Type B pancreatic cell (in vitro differentiated cells): Measurements from ENCODE around the gene SLC6A19. TPM values are rescaled to one million over a fixed set of nuclear protein-coding genes. Genes with fewer than 3 reads are reported as not detected.
"Not testable (repeated sequence)": the region's sequence is repeated elsewhere in the genome, so short reads cannot be mapped to it uniquely, and the experiment has no call there.

Experiments
- DNase-seq: peaks from one replicate; pipeline ENCODE4 v3.0.0; 2021; ENCODE audit warnings: mixed read lengths; ENCODE audit not compliant: unreplicated experiment; ENCODE audit errors: extremely low spot score
- H3K27ac Mint-ChIP-seq: 2 replicates; pipeline ENCODE4 v1.8.0; 2021; ENCODE audit warnings: mild to moderate bottlenecking, mixed read lengths
- H3K27me3 Mint-ChIP-seq: 2 replicates; pipeline ENCODE4 v1.8.0; 2021; ENCODE audit warnings: mixed read lengths
- H3K36me3 Mint-ChIP-seq: 2 replicates; pipeline ENCODE4 v1.8.0; 2021; ENCODE audit warnings: mixed read lengths
- H3K4me1 Mint-ChIP-seq: one replicate; pipeline ENCODE4 v1.8.0; 2021; ENCODE audit warnings: mixed read lengths; ENCODE audit not compliant: unreplicated experiment
- H3K4me3 Mint-ChIP-seq: 2 replicates; pipeline ENCODE4 v1.8.0; 2021; ENCODE audit warnings: mild to moderate bottlenecking, mixed read lengths
- H3K9me3 Mint-ChIP-seq: 2 replicates; pipeline ENCODE4 v1.8.0; 2021; ENCODE audit warnings: mixed read lengths
- CTCF ChIP-seq: fragments of 200-600 bp; sonication (generic); conservative IDR thresholded peaks from 2 replicates; pipeline ENCODE4 v1.5.0; 2021; ENCODE audit warnings: antibody characterized with exemption, mild to moderate bottlenecking
- total RNA-seq: library from RNA; stranded (reverse); gene quantifications from 2 replicates; pipeline ENCODE4 v1.2.1, GENCODE V29; 2021; ENCODE audit warnings: low replicate concordance

The SLC6A19 gene
- total RNA-seq, 1 donor from 2014 or later: 12.6 TPM

- H3K27ac Mint-ChIP-seq: no peak overlapping the region
- H3K4me1 Mint-ChIP-seq: no peaks in the 10 kb centered on the region
- no peak for DNase-seq
Measured at GRCh38 chr5:1262381-1262780, 61.0 kb downstream of the SLC6A19 start.

GRCh38 chr5:1264211-1264610, 62.8 kb downstream of the SLC6A19 start:
- TF ChIP-seq CTCF: no peak
- Mint-ChIP-seq H3K9me3 (no peaks in the 10 kb centered on the region), H3K4me1 (no peaks in the 10 kb centered on the region), H3K27me3 (no peaks in the 10 kb centered on the region), H3K36me3 (no peaks in the 10 kb centered on the region), H3K4me3 (no peak overlapping the region), H3K27ac (no peak overlapping the region)
- DNase-seq: no peak

More at GRCh38 chr5:1262381-1262780, 61.0 kb downstream of the SLC6A19 start:
- Mint-ChIP-seq H3K4me3 (no peak overlapping the region), H3K9me3 (no peaks in the 10 kb centered on the region), H3K36me3 (no peaks in the 10 kb centered on the region), H3K27me3 (no peaks in the 10 kb centered on the region)
- no peak for TF ChIP-seq CTCF

- Mint-ChIP-seq H3K27ac (no peak overlapping the region), H3K9me3 (no peaks in the 10 kb centered on the region), H3K27me3 (no peaks in the 10 kb centered on the region), H3K4me1 (no peaks in the 10 kb centered on the region), H3K4me3 (no peak overlapping the region), H3K36me3 (no peaks in the 10 kb centered on the region)
- DNase-seq: no peak
- no peak for TF ChIP-seq CTCF
Measured at GRCh38 chr5:1265026-1265425, 63.6 kb downstream of the SLC6A19 start.

GRCh38 chr5:1265461-1266455, 64.4 kb downstream of the SLC6A19 start:
- H3K4me3 Mint-ChIP-seq: no peak overlapping the region
- no peak for DNase-seq
- H3K27ac Mint-ChIP-seq: no peak overlapping the region
- H3K36me3 Mint-ChIP-seq: no peaks in the 10 kb centered on the region
- no peak for TF ChIP-seq CTCF
- H3K27me3 Mint-ChIP-seq: no peaks in the 10 kb centered on the region
- no peaks in the 10 kb centered on the region for H3K4me1 Mint-ChIP-seq
- H3K9me3 Mint-ChIP-seq: no peaks in the 10 kb centered on the region

GRCh38 chr5:1266791-1267190, 65.4 kb downstream of the SLC6A19 start:
- no peaks in the 10 kb centered on the region for H3K4me1 Mint-ChIP-seq
- H3K27me3 Mint-ChIP-seq: no peaks in the 10 kb centered on the region
- no peak for DNase-seq
- H3K4me3 Mint-ChIP-seq: no peak overlapping the region
- H3K9me3 Mint-ChIP-seq: no peaks in the 10 kb centered on the region
- no peak overlapping the region for H3K27ac Mint-ChIP-seq
- TF ChIP-seq CTCF: no peak
- H3K36me3 Mint-ChIP-seq: no peaks in the 10 kb centered on the region

GRCh38 chr5:1267464-1267863, 66.1 kb downstream of the SLC6A19 start:
- not testable (repeated sequence) for H3K27me3 Mint-ChIP-seq, DNase-seq, H3K4me1 Mint-ChIP-seq, H3K4me3 Mint-ChIP-seq, H3K9me3 Mint-ChIP-seq, H3K36me3 Mint-ChIP-seq, H3K27ac Mint-ChIP-seq
